ENCODE data around the gene EHBP1. TPM values are rescaled to one million over a fixed set of nuclear protein-coding genes. Genes with fewer than 3 reads are reported as not detected.
A peak's percentile ranks its signal among the peaks of the same experiment; 100 is the strongest.

Gene EHBP1
- total and polyA plus RNA-seq, 8 donors, result 10.2 to 142 (median 37.9) TPM

DNA sequence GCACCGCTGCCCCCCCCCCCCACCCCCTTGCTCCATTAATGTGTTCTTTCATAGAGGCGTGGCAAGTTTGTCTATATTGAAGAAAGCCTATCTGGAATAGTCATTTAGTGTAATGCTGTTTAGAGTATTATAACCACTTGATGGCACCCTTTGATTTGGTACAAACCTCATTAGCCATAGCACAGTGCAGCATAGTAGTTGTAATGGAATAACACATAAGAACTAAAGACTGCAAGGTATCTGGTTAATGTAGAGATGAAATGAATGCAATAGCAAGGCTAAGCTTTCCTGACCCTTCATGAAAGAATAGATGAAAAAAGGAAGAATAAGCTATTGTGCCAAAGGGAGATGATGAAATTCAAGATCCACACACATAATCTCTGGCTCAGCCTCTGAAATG is 81.9 kb downstream of the EHBP1 start:
- intact Hi-C loops (cut with DNase I; ENCODE audit: low total_unique reads), result no loop called here
- Histone ChIP-seq H3K4me1 (peaks cover 5 to 64% (median 26%) of the 10 kb centered on the region in 4 donors), H3K4me3 (no peak overlapping the region), H3K27me3 (no peaks in the 10 kb centered on the region), H3K36me3 (no peaks in the 10 kb centered on the region), H3K9me3 (no peaks in the 10 kb centered on the region), H3K27ac (no peak overlapping the region)
- TF ChIP-seq POLR2AphosphoS5 (IDR thresholded peaks at IDR 0.05) (peak in 1 of 3 donors; percentile 10), EP300 (IDR thresholded peaks at IDR 0.05) (no peak)
- TF ChIP-seq, protein P1, sequence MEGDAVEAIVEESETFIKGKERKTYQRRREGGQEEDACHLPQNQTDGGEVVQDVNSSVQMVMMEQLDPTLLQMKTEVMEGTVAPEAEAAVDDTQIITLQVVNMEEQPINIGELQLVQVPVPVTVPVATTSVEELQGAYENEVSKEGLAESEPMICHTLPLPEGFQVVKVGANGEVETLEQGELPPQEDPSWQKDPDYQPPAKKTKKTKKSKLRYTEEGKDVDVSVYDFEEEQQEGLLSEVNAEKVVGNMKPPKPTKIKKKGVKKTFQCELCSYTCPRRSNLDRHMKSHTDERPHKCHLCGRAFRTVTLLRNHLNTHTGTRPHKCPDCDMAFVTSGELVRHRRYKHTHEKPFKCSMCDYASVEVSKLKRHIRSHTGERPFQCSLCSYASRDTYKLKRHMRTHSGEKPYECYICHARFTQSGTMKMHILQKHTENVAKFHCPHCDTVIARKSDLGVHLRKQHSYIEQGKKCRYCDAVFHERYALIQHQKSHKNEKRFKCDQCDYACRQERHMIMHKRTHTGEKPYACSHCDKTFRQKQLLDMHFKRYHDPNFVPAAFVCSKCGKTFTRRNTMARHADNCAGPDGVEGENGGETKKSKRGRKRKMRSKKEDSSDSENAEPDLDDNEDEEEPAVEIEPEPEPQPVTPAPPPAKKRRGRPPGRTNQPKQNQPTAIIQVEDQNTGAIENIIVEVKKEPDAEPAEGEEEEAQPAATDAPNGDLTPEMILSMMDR (IDR thresholded peaks at IDR 0.05), result peak in 3 of 7 experiments; percentile 6 to 32 (median 23)
- WGBS, 5 donors, result 10 to 24% (median 17%) methylated on average over 2 of the region's 2 CpGs
- peak in 1 of 2 donors; percentile 70 for DNase-seq

DNA sequence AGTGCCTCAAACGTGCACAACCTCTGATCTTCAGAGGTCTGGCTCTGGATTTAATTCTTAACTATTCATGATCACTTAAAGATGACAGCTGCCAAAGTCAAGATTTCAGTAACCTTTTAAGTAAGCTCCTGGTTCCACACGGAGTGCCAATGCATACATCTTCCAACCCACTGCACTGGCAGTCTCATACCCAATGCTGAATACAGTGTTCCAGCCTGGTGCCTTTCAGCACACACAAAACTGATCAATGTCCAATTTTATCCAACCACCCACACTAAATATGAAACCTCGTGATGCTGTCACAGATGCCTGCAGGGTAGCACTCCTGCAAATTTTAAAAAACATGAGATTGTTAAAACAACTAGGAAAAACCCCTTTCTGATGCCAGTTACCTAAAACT is 84.0 kb downstream of the EHBP1 start:
- TF ChIP-seq, protein P1 (IDR thresholded peaks at IDR 0.05), result no peak
- TF ChIP-seq EP300 (IDR thresholded peaks at IDR 0.05) (no peak), POLR2A (IDR thresholded peaks at IDR 0.05) (no peak), POLR2AphosphoS5 (IDR thresholded peaks at IDR 0.05) (no peak)
- DNase-seq, result no peak
- WGBS, 5 donors, result 27 to 35% (median 31%) methylated on average over 3 of the region's 3 CpGs
- H3K4me3 ChIP-seq, result no peak overlapping the region
- no peaks in the 10 kb centered on the region for H3K9me3 ChIP-seq
- no peaks in the 10 kb centered on the region for H3K27me3 ChIP-seq
- H3K27ac ChIP-seq, result no peak overlapping the region
- H3K4me1 ChIP-seq, result peaks cover 5 to 65% (median 36%) of the 10 kb centered on the region in 4 donors
- intact Hi-C loops (cut with DNase I; ENCODE audit: low total_unique reads), result no loop called here
- H3K36me3 ChIP-seq, result no peaks in the 10 kb centered on the region

DNA sequence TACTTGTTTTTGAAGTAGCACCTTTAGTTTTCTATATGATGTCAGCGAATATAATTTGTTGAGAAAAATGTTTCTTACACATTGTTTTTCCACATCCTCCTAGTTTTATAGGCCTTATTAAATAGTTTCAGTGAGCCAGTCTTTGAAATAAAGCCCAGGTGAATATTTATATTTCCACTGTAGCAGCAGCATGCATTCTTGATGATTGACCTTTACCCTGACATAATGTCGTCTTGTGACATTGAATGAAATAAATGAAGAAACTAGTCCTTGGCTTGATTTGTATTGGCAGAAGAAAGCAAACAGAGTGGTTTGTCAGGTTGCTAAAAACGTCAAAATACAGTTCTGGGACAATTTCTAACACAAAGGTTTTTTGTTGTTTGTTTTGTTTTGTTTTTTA is 84.4 kb downstream of the EHBP1 start:
- 39 to 50% (median 45%) methylated on average over 3 of the region's 3 CpGs for WGBS, 5 donors
- H3K27ac ChIP-seq, result no peak overlapping the region
- no peaks in the 10 kb centered on the region for H3K36me3 ChIP-seq
- H3K9me3 ChIP-seq, result no peaks in the 10 kb centered on the region
- no peaks in the 10 kb centered on the region for H3K27me3 ChIP-seq
- DNase-seq, result no peak
- intact Hi-C loops (cut with DNase I; ENCODE audit: low total_unique reads), result no loop called here
- no peak overlapping the region for H3K4me3 ChIP-seq
- no peak for TF ChIP-seq POLR2AphosphoS5 (IDR thresholded peaks at IDR 0.05)
- TF ChIP-seq, protein P1 (IDR thresholded peaks at IDR 0.05), result no peak
- TF ChIP-seq EP300 (IDR thresholded peaks at IDR 0.05), result no peak
- TF ChIP-seq POLR2A (IDR thresholded peaks at IDR 0.05), result no peak
- peaks cover 6 to 69% (median 38%) of the 10 kb centered on the region in 4 donors for H3K4me1 ChIP-seq

DNA sequence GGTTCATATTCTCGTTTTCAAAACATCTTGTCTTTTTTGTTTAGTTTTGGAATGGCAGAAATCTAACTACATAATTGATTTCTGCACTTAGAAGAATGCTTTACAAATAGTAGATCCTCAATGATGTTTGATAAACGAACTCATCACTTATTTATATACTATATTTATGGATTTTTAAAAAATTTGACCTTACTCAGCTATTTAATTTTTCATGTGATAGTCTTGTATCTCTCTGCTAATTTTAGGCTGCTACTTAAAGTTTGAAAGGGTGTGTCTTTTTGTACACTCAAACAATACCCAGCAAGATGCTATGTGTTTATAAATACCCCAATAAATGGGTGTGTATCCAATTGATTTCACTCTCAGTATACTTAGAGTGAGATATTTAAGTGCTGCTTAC is 86.9 kb downstream of the EHBP1 start:
- intact Hi-C loops (cut with DNase I; ENCODE audit: low total_unique reads), result no loop called here
- Histone ChIP-seq H3K27ac (no peak overlapping the region), H3K9me3 (no peaks in the 10 kb centered on the region), H3K27me3 (no peaks in the 10 kb centered on the region), H3K4me3 (no peak overlapping the region), H3K4me1 (peaks cover 13 to 72% (median 38%) of the 10 kb centered on the region in 4 donors), H3K36me3 (no peaks in the 10 kb centered on the region)
- DNase-seq, result no peak
- 66 to 79% (median 74%) methylated on average over 2 of the region's 2 CpGs for WGBS, 5 donors
- TF ChIP-seq, protein P1 (IDR thresholded peaks at IDR 0.05), result no peak
- TF ChIP-seq EP300 (IDR thresholded peaks at IDR 0.05) (no peak), POLR2AphosphoS5 (IDR thresholded peaks at IDR 0.05) (no peak), POLR2A (IDR thresholded peaks at IDR 0.05) (no peak)

All from stomach (tissue), 9 donors.